ELF-1 (cell line): ENCODE measurements around the gene PGAM2.

Experiments
- DNase-seq: peaks from one replicate; pipeline ENCODE4 v3.0.0-alpha.2; 2016; ENCODE audit warnings: low read depth, low spot score

The PGAM2 gene

DNA sequence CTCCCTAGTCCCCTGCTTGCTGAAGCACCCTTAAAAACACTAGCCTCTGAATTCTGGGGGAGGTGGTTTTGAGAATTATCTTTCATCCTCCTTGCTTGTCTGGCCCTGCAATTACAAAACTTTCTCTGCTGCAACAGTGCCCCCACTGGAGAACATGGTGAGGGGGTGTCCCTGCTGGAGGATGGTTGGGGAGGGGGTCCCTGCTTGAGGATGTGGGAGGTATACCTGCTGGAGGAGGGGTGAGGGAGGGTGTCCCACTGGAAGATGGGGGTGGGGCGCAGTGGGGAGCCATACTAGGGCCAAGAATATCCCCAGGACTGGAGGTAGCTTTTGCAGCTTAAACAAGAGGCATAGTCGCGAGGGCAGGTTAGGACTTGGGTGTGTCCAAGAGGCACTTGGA is 20.2 kb upstream of the PGAM2 start:
- DNase-seq: no peak

DNA sequence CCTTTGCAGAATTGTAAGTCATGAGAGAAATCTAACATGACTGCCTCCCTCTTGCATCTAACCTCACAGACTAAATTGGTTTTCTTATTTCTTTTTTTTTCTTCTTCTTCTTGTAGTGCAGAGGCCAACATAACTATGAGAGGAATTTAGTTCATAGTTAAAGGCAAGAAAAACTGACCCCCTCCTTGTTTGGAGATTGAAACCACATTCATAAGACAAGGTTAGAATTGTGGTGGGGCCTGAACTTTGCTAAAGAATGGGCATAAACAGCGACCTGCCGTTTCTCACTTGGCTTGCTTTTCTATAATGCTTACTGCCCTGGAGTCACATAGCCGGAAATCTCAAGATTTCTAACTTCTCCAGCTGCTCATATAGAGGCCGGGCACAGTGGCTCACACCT is 19.3 kb upstream of the PGAM2 start:
- no peak for DNase-seq

DNA sequence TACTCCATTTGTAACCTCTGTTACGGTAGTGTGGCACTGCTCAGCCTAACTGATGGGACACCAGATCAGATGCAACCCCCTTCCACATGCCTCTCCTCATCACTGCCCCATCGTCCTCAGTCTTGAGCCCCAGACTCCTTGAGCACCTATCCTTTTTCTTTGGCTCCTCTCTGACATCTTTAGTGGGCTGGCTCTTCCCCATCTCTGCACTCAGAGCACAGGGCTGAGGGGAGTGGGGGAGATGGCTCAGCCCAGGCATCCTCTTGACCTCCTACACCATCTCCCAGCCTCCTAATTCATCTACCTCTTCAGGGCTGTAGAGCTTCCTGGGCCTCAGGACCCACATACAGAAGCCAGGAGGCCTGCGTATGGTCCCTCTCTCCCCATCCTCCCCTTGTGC is 18.4 kb upstream of the PGAM2 start:
- DNase-seq: no peak

DNA sequence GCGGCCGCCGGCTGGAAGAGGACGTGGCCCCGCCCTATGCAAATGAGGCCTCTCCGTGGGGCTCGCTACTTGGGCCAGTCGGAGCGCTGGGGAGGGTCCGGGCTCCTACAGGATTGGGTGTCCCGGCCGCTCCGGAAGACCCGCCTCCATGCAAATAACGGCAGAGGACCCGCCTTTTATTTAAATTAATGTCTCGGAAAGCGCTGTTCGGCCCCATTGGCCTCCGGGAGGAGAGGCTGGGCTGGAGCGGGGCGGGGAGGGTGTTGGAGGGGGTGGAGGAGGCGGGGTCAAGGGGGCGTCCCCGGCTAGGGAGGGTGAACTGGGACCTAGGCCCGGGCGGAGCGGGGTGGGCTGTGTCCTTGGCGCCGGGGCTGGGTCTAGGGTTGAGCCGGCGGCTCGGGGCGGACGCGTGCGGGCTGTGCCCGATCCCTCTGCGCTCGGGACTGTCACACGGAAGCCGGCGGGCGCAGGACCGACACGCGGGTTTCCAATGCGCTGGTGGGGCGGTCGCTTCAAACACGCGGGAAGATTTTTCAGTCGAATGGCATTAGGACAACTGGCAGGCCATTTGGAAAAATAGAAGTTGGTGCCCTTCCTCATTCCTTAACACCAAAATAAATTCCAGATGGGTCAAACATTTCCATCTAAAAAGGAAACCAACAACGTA is 17.3 kb upstream of the PGAM2 start:
- peak; percentile 99 for DNase-seq

DNA sequence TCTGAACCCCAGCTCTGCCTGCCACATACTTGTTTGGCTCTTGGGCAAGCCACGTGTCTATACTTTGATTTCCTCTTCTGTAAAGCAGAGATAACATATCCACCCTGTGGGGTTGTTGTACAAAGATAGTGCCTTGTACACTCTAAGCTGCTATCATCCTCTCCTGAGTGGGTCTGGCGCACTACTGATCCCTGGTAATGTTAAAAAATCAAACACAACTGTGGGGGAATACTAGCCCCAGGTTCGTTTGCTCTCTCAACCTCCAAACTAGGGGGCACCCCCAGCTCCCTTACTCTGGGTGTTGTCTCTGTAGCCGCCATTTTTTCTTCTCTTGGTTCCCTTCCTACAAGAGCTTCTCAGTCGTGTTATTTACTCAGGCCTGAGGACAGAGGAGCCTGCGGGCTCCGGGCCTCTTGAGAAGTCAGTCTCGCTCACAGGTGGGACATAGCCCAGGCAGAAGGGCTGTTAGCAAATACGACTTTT is 15.9 kb upstream of the PGAM2 start:
- DNase-seq: no peak

DNA sequence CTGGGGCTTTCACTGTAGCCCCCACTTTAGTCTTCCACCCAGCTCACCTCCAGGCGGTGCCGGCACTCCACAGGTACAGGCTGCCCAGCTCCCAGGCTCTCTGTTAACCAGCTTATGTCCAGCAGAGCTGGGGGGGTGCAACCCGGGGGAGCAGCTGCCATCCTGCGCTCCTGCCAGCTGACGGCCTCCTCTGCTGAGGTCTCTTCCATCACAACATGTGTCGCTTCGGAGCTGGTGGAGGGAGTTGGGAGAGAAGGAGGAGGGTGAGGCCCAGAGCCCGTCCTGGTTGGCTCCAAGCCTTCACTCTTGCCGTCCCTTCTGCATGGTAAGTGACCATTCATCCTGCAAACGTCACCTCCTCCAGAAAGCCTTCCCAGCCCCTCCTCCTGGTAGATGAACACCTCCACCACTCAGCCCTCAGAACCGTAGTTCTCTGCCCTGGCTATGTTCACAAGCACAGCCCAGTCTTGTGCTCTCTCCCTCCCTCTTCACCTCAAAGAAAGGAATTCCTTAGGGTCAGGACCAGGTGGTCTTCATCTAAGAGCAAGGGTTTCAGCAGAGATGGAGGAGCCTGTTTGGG is 15.4 kb upstream of the PGAM2 start:
- no peak for DNase-seq

DNA sequence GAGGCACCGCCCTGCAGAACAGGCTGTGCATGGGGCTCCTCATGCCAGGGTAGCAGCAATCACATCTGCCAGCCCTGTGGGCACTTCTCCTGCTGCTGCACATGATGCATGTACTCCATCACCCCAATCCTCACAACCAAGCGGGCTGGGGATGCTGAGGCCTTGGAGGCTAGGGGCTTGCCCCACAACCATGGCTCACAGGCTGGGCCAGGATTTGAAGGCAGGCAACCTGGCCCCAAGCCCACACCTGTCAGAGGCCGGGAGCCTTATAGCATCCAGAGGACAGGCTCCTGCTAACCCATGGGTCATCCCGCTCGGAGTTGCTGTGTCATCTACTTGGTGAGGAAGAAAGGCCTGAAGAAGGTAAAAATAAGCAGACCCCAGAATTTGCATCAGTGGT is 14.8 kb upstream of the PGAM2 start:
- no peak for DNase-seq

DNA sequence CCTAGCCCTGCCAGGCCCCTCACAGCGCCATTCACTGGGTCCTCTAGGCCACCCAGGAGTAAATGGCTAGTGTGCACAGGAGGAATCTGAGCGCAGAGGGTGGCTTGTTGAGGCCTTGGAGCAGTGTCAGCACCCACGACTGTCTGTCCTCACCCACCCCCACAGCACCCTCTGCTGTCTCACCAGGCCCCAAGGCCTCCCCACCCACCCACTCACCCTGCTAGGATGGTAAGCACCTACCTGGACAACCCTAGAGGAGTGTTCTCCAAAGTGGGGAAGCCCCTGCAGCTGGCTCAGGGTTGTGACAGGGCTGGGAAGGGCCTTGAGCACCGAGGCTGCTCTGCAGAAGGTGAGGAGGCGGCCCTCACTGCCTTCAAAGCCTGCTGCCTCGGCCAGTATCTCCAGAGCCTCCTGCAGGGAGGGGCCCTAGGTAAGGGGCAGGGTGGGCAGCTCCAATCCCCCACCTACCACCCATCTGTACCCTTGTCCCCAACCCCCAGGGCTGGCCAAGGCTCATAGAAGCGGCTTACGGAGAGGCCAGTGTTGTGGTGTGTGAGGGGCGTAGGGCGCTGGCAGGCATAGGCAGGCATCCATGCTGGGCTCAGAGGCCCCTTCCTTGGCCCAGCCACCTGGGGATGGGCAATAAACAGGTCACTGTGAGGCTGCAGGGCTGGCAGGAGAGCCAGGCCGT is 14.1 kb upstream of the PGAM2 start:
- DNase-seq: no peak

DNA sequence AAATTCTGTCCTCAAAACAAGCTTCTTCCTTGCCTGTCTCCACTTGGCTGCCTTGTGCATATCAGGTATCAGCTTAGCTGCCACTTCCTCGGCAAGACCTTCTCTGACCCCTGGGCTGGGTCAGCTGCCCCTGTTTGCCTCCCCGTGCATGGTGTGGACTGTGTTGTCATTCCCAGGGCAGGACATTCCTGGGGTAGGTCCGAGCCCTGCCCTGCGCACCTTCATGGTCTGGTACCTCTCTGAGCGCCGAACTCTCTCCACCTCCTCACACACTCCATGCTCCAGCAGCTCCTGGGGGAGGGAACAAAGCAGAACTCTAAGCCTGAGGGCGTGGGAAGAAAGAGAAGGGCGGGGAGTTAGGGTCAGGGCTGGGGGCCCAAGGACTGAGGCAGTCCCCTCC is 13.2 kb upstream of the PGAM2 start:
- DNase-seq: no peak

DNA sequence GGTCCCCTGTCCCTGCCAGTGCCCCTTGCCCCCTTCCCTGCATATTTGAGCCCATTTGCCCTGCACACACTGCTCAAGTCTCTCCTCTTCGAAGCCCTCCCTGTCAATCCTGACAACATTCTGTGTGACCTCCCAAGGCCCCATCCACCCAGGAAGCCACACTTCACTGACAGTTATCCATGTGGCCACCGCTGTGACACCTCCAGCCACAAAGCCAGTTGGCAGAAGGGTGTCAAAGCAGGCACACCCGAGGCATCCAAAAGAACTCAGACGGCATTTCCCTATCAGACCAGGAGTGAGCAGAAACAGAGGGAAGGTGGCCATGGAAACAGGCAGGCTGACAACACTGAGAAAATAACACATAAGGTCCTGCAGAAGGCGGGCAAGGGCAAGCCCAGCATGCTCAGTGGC is 12.3 kb upstream of the PGAM2 start:
- no peak for DNase-seq

DNA sequence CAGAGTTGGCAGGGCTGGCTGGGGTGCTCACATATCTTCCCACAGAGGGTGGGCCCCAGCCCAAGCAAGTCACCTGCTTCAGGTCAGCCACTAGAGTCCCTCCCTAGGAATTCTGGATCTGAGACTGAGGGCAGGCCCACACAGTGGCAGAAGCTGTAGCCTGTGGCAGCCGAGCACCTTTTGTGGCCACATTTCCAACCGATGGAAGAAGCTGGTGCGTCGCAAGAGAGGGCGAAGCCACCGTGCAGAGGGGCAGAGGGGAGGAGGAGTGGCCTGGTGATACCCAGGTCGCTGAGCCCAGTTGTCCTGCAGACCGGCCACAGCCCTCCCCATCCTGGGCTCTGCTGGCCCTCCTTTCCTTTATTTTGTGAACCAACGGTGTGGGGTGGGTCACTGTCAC is 11.7 kb upstream of the PGAM2 start:
- DNase-seq: no peak

DNA sequence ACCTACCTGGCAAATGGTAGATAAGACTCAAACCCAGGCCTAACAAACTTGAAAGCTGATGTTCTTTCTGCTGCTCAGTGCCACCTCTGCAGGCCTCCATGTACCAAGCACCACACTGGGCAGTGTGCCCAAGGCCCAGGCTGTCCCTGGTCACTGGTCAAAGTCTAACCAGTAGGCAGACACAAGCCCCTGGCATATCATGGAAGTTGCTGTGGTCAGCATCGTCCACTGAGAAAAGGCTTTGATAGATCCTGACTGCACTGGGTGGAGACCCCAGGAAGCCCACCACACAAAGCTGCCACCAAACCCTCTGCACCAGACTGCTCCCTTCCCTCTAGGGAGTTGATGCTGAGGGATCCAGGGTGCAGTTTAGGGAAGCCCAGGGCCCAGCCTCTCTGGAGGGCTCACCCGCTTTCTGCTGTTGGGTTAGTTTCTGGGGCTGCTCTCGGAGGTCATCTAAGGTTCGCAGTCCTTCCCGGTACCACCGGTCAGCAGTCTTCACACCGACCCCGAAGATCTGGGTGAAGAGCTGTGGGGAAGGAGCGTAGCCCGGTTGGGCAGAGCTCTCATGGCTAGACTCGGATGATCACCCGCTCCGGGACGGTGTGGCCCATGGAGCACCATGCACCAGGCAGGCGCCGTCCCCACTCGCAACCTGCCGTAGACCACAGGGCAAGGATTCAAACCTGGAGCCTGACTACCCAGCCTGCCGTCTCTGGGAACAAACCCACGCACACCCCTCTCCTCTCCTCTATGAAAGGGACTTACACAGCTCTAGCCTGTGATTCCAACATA is 10.9 kb upstream of the PGAM2 start:
- DNase-seq: no peak

DNA sequence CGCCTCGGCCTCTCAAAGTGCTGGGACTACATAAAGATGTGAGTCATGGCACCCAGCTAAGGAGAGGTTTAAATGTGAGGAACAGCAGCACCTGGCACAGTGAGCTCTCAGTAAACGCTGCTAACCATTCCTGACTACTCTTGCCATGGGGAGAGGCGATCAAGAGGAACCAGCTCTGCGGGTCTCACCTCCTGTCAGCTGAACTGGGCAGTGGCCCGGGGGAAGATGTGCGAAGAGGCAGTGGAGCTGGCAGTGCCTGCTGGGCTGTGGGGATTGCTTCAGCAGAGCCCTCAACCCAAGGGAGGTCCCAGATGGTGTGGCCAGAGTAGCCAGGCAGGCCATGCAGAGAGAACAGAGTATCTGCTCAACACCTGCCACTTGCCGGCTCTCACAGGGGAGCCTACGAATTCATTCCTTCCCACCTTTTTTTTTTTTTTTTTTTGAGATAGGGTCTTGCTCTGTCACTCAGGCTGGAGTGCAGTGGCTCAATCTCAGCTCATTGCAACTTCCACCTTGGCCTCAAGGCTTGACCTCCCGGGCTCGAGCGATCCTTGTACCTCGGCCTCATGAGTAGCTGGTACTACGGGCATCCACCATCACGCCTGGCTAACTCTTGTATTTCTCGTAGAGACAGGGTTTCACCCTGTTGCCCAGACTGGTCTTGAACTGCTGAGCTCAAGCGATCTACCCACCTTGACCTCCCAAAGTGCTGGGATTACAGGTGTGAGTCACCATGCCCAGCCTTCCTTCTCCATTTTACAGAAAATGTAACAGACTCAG is 10.1 kb upstream of the PGAM2 start:
- no peak for DNase-seq

DNA sequence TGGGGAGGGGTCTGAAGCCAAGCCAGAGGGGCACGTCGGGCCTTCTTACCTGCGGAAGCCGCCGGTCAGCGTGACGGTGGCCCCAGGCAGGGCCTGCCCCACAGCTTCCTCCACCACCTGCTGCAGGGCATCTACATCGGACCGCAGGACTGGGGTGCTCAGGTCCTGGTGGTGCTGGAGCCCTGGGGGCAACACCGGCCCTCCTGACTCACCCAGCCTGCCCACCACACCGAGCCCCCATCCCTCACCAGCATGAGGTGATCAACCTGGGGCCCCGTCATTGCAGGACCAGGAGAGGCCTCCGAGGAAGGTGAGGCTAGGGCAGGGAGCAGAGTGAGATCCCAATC is 9.0 kb upstream of the PGAM2 start:
- no peak for DNase-seq

DNA sequence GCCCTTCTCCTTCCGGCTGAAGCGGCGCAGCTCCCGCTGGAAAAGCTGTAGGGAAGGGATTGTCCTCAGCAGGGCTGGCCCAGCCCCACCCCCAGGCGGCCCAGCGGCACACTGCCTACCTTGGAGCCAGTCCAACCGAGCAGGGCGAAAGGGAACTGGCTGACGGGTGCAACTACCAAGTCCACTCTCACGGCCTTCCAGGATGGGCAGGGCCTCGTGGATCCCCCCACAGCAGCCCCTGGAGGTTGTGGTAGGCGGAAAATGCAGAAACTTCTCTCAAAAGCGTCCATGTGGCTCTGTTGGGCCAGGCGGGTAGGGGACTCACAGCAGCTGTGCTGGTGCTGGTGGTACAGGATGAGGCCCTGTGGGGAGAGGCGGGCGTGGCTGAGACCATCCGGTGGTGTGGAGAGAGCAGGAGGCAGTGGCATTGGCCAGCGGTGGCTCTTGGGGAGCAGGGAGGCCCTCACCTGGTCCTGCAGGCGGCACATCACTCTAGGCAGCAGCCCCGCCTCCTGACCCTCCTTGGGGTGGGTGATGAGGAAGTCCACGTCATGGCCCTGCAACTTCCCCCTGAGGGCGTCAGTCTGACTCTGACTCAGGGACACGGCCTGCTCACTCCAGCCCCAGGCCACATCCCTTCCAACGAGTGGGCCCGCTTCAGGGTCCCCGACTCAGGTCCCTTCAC is 8.4 kb upstream of the PGAM2 start:
- DNase-seq: peak; percentile 34

DNA sequence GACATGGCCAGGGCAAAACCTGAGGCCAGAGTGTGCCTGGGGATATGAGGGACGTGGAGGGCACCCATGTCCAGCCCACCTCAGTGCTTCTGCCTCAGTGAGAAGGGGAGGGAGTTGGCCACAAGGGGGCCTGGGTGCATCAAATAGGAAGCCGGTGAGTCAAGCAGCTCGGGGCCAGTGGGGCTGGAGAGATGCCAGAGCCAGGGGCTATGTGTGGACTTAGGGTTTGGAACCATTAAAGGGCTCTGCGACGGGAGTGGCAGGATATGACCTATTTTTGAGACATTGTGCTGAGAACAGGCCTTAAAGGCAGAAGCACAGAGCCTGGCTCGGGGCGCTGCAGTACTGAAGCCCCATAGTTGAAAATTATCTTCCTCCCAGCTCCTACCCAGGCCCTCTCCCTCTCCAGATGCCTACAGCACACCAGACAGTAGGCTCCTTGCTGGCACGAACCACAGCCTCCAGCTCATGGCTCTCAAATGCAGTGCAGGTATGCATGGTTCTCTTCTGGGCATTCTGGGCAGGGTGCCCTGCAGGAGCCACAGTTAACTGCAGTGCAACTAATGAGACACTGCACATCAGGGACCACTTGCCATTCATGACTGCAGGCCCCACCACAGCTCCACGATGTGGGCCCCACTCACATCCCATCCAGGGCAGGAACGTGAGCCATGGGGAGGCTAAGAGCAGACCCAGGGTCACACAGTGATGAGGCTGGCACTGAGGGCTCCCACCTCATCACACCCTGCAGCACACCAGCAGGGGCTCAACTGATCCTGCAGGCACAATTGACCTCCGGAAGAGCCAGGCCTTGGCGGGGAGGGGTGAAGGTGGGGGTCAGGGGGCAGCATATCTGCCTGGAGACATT is 7.2 kb upstream of the PGAM2 start:
- DNase-seq: peak; percentile 77

DNA sequence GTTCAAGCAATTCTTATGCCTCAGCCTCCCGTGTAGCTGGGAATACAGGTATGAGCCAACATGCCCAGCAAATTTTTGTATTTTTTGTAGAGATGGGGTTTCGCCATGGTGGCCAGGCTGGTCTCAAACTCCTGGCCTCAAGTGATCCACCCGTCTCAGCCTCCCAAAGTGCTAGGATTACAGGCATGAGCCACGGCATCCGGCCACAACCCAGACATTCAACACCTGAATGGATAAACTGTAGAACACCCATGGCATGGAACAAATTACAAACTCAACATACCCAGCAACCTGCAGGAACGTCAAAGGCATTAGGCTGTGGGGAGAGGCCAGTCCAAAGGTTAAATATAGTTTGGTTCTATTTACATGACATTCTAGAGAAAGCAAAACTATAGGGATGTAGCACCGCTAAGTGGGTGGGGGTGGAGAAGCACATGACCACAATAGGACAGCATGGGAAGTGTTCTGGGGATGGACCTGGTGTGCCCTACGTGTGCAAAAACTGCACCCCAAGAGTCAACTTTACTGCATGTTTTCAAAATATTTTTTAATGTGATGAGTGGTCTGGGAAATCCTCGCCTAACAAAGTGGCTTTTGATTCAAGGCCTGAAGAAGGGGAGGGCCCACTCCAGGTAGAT is 6.5 kb upstream of the PGAM2 start:
- no peak for DNase-seq

DNA sequence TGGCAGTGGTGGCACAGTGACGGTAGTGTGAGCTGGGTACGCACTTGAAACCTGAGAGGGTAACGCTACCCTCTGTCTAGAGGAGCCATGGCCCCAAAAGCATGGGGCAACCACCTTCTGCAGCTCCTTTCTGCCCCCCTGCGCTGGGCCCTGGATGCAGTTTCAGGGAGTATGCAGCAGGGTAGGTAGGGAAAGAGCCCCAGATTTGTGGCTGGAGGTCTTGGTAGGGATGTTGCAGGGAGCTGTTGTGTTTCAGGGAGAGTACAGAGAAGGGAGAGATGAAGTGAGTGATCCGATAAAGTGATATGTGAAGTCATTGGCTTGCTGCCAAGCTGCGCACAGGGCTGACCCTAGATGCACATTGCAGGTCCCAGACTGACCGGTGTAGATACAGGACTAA is 2.7 kb upstream of the PGAM2 start:
- no peak for DNase-seq

DNA sequence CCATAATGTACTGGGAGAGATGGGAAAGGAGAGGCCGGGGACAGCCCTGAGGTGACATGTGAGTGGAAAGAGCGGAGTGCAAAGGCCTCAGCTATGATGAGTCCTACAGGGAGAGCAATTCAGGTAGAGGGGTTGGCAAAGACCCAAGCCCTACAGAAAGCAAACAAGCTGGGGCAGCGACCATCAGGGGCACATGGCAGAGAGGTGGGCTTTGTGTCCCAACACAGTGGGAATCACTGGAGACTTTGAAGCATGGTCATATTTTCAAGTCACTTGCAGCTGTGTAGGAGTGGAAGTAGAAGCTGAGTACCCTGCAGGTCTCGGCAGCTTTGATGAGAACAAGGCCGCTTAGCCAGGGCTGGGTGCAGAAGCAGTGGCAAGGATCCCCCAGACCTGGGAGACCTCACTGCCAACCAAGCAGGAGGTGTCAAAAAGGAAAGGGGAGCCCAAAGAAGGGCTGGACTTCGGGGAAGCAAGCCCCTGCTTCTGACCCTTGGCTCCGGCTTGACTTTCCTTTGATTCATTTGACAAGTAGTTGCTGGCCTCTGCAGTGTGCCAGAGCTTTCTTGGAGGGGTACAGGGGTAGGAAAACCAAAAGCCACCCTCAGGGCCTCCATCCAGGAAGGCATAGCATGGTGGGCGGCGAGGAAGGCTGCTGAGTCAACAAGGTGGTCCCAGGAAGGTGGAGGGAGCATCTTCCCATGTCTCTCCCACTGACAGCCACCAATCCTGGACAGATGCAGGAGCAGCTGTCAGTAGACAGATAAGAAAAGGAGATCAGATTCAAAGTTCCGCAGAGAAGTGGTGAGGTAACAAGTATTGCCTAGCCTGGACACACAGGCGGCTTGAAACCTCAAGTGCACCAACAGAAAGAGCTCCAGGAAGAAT is 1.9 kb upstream of the PGAM2 start:
- DNase-seq: no peak
